OCI-LY3 (cell line): Measurements from ENCODE around the gene PLPPR1.

Experiments
- H2AFZ ChIP-seq: fragments of 200-600, 300-600 bp; shearing (Covaris generic); 2 replicates; pipeline ENCODE4 v1.6.0; 2014; ENCODE audit warnings: antibody characterized with exemption, low read depth, low read length
- H3K27ac ChIP-seq: fragments of 200-600, 300-600 bp; sonication (generic); 2 replicates; pipeline ENCODE4 v1.5.1; 2014; ENCODE audit warnings: mild to moderate bottlenecking, low read length, moderate library complexity, mixed read lengths
- H3K27me3 ChIP-seq: fragments of 200-600, 300-600 bp; sonication (generic); 2 replicates; pipeline ENCODE4 v1.6.1; 2014; ENCODE audit warnings: low read depth, low read length, mixed read lengths
- H3K36me3 ChIP-seq: fragments of 200-600, 300-600 bp; sonication (generic); replicated peaks from 2 replicates; pipeline ENCODE3; 2014; ENCODE audit warnings: low read depth, low read length, mixed read lengths
- H3K4me1 ChIP-seq: fragments of 300-600, 200-600 bp; sonication (generic); 2 replicates; pipeline ENCODE4 v1.6.1; 2014; ENCODE audit warnings: low read length, mixed read lengths
- H3K4me2 ChIP-seq: fragments of 200-600, 300-600 bp; sonication (generic); 2 replicates; pipeline ENCODE4 v1.6.1; 2014; ENCODE audit warnings: low read length, mixed read lengths
- H3K4me3 ChIP-seq: fragments of 300-600, 200-600 bp; sonication (generic); 2 replicates; pipeline ENCODE4 v1.5.1; 2014; ENCODE audit warnings: antibody characterized with exemption, mild to moderate bottlenecking, low read length, moderate library complexity
- H3K79me2 ChIP-seq: fragments of 300-600, 200-600 bp; shearing (Covaris generic); 2 replicates; pipeline ENCODE4 v1.6.1; 2014; ENCODE audit warnings: mild to moderate bottlenecking, low read length, mixed read lengths
- H3K9ac ChIP-seq: fragments of 300-600, 200-600 bp; shearing (Covaris generic); 2 replicates; pipeline ENCODE4 v1.6.0; 2014; ENCODE audit warnings: mild to moderate bottlenecking, low read length, moderate library complexity
- H3K9me3 ChIP-seq: fragments of 200-600, 300-600 bp; shearing (Covaris generic); 2 replicates; pipeline ENCODE4 v1.6.1; 2014; ENCODE audit warnings: low read length, mixed read lengths; ENCODE audit not compliant: insufficient read depth
- H4K20me1 ChIP-seq: fragments of 200-600, 300-600 bp; sonication (generic); 2 replicates; pipeline ENCODE4 v1.6.1; 2016; ENCODE audit warnings: low read length, mixed read lengths; ENCODE audit not compliant: insufficient read depth
- CTCF ChIP-seq: fragments of 200-600, 300-600 bp; sonication (generic); IDR thresholded peaks from 2 replicates; pipeline ENCODE4 v1.5.1; 2014; ENCODE audit warnings: antibody characterized with exemption, low read length, low read depth
- EZH2phosphoT487 ChIP-seq: fragments of 200-600 bp; shearing (Covaris generic); IDR thresholded peaks from 2 replicates; pipeline ENCODE4 v1.6.1; 2018; ENCODE audit warnings: antibody characterized with exemption, mixed run types, low read depth

Gene PLPPR1

GRCh38 chr9:101367323-101367722 is 338.8 kb downstream of the PLPPR1 start:
- H3K79me2 ChIP-seq = no peaks in the 10 kb centered on the region
- no peaks in the 10 kb centered on the region for H3K4me1 ChIP-seq
- no peak overlapping the region for H3K9ac ChIP-seq
- H4K20me1 ChIP-seq = no peaks in the 10 kb centered on the region
- no peak overlapping the region for H3K4me2 ChIP-seq
- H3K27ac ChIP-seq = no peak overlapping the region
- no peak overlapping the region for H3K4me3 ChIP-seq
- H2AFZ ChIP-seq = no peak overlapping the region
- no peaks in the 10 kb centered on the region for H3K9me3 ChIP-seq
- TF ChIP-seq EZH2phosphoT487 = no peak
- no peak for TF ChIP-seq CTCF
- no peaks in the 10 kb centered on the region for H3K27me3 ChIP-seq
- no peaks in the 10 kb centered on the region for H3K36me3 ChIP-seq

GRCh38 chr9:101369286-101369685 is 340.8 kb downstream of the PLPPR1 start:
- H3K9me3 ChIP-seq = no peaks in the 10 kb centered on the region
- H3K4me2 ChIP-seq = no peak overlapping the region
- H3K36me3 ChIP-seq = no peaks in the 10 kb centered on the region
- TF ChIP-seq EZH2phosphoT487 (no peak), CTCF (no peak)
- H3K27ac ChIP-seq = no peak overlapping the region
- no peaks in the 10 kb centered on the region for H4K20me1 ChIP-seq
- H2AFZ ChIP-seq = no peak overlapping the region
- no peak overlapping the region for H3K4me3 ChIP-seq
- H3K27me3 ChIP-seq = no peaks in the 10 kb centered on the region
- no peaks in the 10 kb centered on the region for H3K79me2 ChIP-seq
- H3K4me1 ChIP-seq = no peaks in the 10 kb centered on the region
- no peak overlapping the region for H3K9ac ChIP-seq

GRCh38 chr9:101369884-101370531 is 341.5 kb downstream of the PLPPR1 start:
- TF ChIP-seq CTCF (no peak), EZH2phosphoT487 (no peak)
- no peaks in the 10 kb centered on the region for H3K27me3 ChIP-seq
- H3K9me3 ChIP-seq = no peaks in the 10 kb centered on the region
- no peaks in the 10 kb centered on the region for H4K20me1 ChIP-seq
- no peak overlapping the region for H3K4me2 ChIP-seq
- no peaks in the 10 kb centered on the region for H3K4me1 ChIP-seq
- H3K79me2 ChIP-seq = no peaks in the 10 kb centered on the region
- no peak overlapping the region for H3K4me3 ChIP-seq
- no peaks in the 10 kb centered on the region for H3K36me3 ChIP-seq
- H3K27ac ChIP-seq = no peak overlapping the region
- H3K9ac ChIP-seq = no peak overlapping the region
- H2AFZ ChIP-seq = no peak overlapping the region

GRCh38 chr9:101371813-101372212 is 343.3 kb downstream of the PLPPR1 start:
- Histone ChIP-seq H3K9ac (no peak overlapping the region), H2AFZ (no peak overlapping the region), H4K20me1 (no peaks in the 10 kb centered on the region), H3K9me3 (no peaks in the 10 kb centered on the region), H3K4me3 (no peak overlapping the region), H3K4me1 (no peaks in the 10 kb centered on the region), H3K27me3 (no peaks in the 10 kb centered on the region), H3K4me2 (no peak overlapping the region), H3K79me2 (no peaks in the 10 kb centered on the region), H3K27ac (no peak overlapping the region), H3K36me3 (no peaks in the 10 kb centered on the region)
- TF ChIP-seq EZH2phosphoT487 (no peak), CTCF (no peak)
